ENCODE results near the gene CLIC5.

- TF ChIP-seq POLR2A (IDR thresholded peaks at IDR 0.05; ENCODE audit: control extremely low read depth in 1 of 2, low read depth in 2 of 2, low read length in 2 of 2) = no peak
- no peak for TF ChIP-seq CTCF (IDR thresholded peaks at IDR 0.05; ENCODE audit: control extremely low read depth in 1 of 3, insufficient read depth in 1 of 3, low read depth in 1 of 3, low read length in 3 of 3)
- TF ChIP-seq MAX (IDR thresholded peaks at IDR 0.05) = no peak
- TF ChIP-seq HDAC2 (IDR thresholded peaks at IDR 0.05; ENCODE audit: borderline replicate concordance in 1 of 2, low read depth in 2 of 2, low read length in 2 of 2) = no peak
- no peak for TF ChIP-seq BRCA1 (IDR thresholded peaks at IDR 0.05; ENCODE audit: low read depth, low read length)
- TF ChIP-seq TCF12 (IDR thresholded peaks at IDR 0.05; ENCODE audit: low read depth, low read length) = no peak
- TF ChIP-seq ZNF274 (IDR thresholded peaks at IDR 0.05; ENCODE audit: borderline replicate concordance, extremely low read depth, low read length) = no peak
- TF ChIP-seq PHF8 (conservative IDR thresholded peaks at IDR 0.05; ENCODE audit: low read depth, low read length) = no peak
- TF ChIP-seq JUND (IDR thresholded peaks at IDR 0.05; ENCODE audit: low read length) = no peak
- TF ChIP-seq ATF2 (IDR thresholded peaks at IDR 0.05; ENCODE audit: low read length) = 0 out of 2 replicates have a peak, but pooled peaks have one; percentile 35
- no peak for TF ChIP-seq CEBPB (IDR thresholded peaks at IDR 0.05; ENCODE audit: low read depth, low read length)
Measured at GRCh38 chr6:45927421-45928320, 88.0 kb downstream of the CLIC5 start.

Measured in H1 (cell line).